HFFc6 (cell line): ENCODE data around the gene TRAF1. TPM values are rescaled to one million over a fixed set of nuclear protein-coding genes. Genes with fewer than 3 reads are reported as not detected.

ENCODE experiments used
- DNase-seq: peaks from one replicate; pipeline ENCODE4 v3.0.0-alpha.2; 2018
- H3K27ac Mint-ChIP-seq: 2 replicates; pipeline ENCODE4 v1.8.0; 2020; ENCODE audit warnings: mild to moderate bottlenecking, mixed read lengths
- H3K27me3 Mint-ChIP-seq: 2 replicates; pipeline ENCODE4 v1.8.0; 2021; ENCODE audit warnings: mild to moderate bottlenecking, moderate library complexity, mixed read lengths; ENCODE audit not compliant: insufficient read depth
- H3K36me3 Mint-ChIP-seq: 2 replicates; pipeline ENCODE4 v1.8.0; 2021; ENCODE audit warnings: low read depth, mixed read lengths
- H3K4me1 Mint-ChIP-seq: 2 replicates; pipeline ENCODE4 v1.8.0; 2020; ENCODE audit warnings: low read depth, mixed read lengths
- H3K4me3 Mint-ChIP-seq: 2 replicates; pipeline ENCODE4 v1.8.0; 2020; ENCODE audit warnings: mild to moderate bottlenecking, moderate library complexity, mixed read lengths
- H3K9me3 Mint-ChIP-seq: 2 replicates; pipeline ENCODE4 v1.8.0; 2020; ENCODE audit warnings: mild to moderate bottlenecking, mixed read lengths
- total RNA-seq, 6 experiments: library from RNA; stranded (reverse); fragmentation: NEBNext Ultra II Directional; extraction: Animal tissue kit (Norgen Biotek cat#: 25700); gene quantifications; 2 replicates in 1 of 6; 3 replicates in 5 of 6; pipeline ENCODE4 v1.2.3, GENCODE V29; 2021
- TF ChIP-seq, protein P1 (sequence below): fragments of 200-600 bp; sonication (generic); IDR thresholded peaks from 2 replicates; pipeline ENCODE4 v1.5.0; 2021; ENCODE audit warnings: antibody characterized with exemption, mild to moderate bottlenecking

The TRAF1 gene
- total RNA-seq, 6 experiments from 2014 or later = 0.54 to 1.0 (median 0.87) TPM

DNA sequence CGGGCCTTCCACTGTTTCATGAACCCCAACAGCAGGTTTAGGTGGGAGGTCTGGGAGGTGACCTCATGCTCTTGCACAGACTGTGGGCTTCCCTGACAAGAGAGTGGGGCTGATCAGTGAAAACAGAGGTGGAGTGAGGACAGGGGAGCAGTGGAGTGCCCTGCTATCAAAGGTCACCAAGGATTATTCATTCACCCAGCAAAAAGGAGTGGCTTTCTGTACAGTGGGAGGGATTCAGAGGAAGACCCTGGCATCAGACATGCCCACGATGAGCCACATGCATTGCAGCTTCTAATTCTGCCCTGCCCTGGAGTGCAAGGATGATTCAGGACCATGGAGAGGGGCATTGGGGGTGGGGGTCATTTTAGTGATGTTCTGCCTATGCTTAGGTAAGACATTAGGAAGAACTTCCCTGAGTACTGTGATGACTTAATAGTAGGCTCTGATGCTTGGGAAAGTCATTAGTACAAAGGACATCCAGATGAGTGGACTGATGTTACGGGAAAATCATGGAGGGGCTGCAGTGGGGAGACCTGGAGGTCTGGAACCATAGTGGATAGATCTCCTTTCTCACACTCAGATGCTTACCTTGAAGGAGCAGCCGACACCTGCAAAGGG lies 12.8 kb downstream of the TRAF1 start:
- H3K27me3 Mint-ChIP-seq = peaks cover 2% of the 10 kb centered on the region
- H3K36me3 Mint-ChIP-seq = peaks cover 11% of the 10 kb centered on the region
- peaks cover 36% of the 10 kb centered on the region for H3K4me1 Mint-ChIP-seq
- no peak for DNase-seq
- no peak overlapping the region for H3K27ac Mint-ChIP-seq
- H3K9me3 Mint-ChIP-seq = no peaks in the 10 kb centered on the region
- TF ChIP-seq, protein P1, sequence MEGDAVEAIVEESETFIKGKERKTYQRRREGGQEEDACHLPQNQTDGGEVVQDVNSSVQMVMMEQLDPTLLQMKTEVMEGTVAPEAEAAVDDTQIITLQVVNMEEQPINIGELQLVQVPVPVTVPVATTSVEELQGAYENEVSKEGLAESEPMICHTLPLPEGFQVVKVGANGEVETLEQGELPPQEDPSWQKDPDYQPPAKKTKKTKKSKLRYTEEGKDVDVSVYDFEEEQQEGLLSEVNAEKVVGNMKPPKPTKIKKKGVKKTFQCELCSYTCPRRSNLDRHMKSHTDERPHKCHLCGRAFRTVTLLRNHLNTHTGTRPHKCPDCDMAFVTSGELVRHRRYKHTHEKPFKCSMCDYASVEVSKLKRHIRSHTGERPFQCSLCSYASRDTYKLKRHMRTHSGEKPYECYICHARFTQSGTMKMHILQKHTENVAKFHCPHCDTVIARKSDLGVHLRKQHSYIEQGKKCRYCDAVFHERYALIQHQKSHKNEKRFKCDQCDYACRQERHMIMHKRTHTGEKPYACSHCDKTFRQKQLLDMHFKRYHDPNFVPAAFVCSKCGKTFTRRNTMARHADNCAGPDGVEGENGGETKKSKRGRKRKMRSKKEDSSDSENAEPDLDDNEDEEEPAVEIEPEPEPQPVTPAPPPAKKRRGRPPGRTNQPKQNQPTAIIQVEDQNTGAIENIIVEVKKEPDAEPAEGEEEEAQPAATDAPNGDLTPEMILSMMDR = no peak
- no peak overlapping the region for H3K4me3 Mint-ChIP-seq

DNA sequence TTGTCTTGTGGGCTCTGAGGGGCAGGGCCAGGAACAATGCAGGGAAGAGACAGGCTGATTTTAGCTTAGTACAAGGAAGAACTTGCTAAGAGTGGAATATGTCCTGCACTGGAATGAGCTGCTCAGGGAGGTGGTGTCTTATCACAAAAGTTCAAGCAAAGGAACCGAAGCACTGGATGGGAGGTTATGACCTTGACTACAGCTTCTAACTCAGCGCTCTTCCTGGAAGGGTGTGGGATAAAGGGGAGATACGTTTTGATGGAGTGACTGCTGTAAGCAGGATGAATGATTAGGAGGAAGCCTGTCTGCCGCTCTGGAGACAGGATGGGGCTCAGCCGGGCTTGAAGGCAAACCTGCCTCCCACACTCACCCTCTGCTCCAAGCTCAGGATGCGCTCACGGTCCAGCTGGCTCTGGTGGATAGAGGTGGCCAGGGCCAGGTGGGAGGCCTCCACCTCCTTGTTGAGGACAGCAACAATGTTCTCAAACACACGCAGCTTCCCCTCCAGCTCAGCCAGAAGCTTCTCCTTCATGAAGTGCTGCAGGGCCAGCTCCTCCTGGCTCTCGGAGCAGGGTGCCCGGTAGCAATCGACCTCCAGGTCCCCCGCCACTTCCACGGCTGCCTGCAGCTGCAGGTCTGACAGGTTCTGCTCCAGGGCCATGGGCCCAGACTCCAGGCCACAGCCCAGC lies 13.5 kb downstream of the TRAF1 start:
- DNase-seq = no peak
- Mint-ChIP-seq H3K9me3 (no peaks in the 10 kb centered on the region), H3K27me3 (peaks cover 2% of the 10 kb centered on the region), H3K4me1 (peaks cover 32% of the 10 kb centered on the region), H3K4me3 (no peak overlapping the region), H3K27ac (no peak overlapping the region), H3K36me3 (peaks cover 11% of the 10 kb centered on the region)
- TF ChIP-seq, protein P1 = no peak

DNA sequence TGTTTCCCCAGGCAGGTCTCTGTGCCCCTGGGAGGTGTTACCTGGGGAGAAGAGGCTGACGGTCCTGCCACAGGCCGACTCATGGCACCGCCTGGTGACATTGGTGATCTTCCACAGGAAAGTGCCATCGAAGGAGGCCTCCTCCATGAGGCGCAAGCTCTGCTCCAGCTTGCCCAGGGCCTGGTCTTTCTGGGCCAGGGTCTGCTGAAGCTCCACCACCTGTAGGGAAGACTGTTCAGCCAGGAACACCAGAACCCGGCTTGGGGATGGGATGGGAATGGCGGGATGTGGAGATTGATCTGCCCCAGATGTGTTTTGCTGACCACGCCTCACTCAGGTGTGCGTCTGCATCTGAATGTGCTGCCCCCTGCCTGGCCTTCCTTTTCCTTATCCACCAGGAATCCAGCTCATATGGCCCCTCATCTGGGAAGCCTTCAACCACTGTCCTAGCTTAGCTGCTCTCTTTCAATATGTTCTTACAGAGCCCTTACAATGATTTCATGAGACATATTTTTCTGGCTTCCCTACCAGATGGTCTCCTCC lies 15.2 kb downstream of the TRAF1 start:
- H3K27me3 Mint-ChIP-seq = peaks cover 2% of the 10 kb centered on the region
- peaks cover 24% of the 10 kb centered on the region for H3K4me1 Mint-ChIP-seq
- H3K36me3 Mint-ChIP-seq = peaks cover 5% of the 10 kb centered on the region; the same call in 1 of the 2 replicates
- H3K9me3 Mint-ChIP-seq = no peaks in the 10 kb centered on the region
- DNase-seq = no peak
- TF ChIP-seq, protein P1 = no peak
- H3K4me3 Mint-ChIP-seq = no peak overlapping the region
- H3K27ac Mint-ChIP-seq = no peak overlapping the region

- no peak overlapping the region for H3K4me3 Mint-ChIP-seq
- no peaks in the 10 kb centered on the region for H3K9me3 Mint-ChIP-seq
- H3K36me3 Mint-ChIP-seq = peaks cover 5% of the 10 kb centered on the region; the same call in 1 of the 2 replicates
- H3K4me1 Mint-ChIP-seq = peaks cover 18% of the 10 kb centered on the region
- no peak overlapping the region for H3K27ac Mint-ChIP-seq
- peaks cover 2% of the 10 kb centered on the region for H3K27me3 Mint-ChIP-seq
- DNase-seq = no peak
- TF ChIP-seq, protein P1 = no peak
Measured at GRCh38 chr9:120910643-120911042, 16.0 kb downstream of the TRAF1 start.

DNA sequence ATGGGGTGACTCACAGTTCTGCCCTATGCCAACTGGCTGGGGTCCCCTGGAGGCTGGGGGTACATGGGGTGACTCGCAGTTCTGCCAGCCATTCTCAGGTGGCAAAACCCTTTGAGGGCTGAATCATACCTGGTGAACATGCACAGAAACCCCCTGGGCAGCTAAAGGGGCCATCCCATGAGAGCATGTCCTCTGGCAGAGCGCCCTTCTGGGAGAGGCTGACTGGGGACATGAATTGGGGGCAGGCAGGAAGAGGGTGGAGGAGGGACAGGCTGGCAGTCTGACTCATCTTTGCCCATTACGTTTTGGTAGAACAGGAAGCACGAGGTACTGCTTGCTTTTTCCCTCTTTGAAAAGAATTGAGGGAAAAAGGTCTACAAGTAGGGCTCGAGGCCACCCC lies 16.7 kb downstream of the TRAF1 start:
- Mint-ChIP-seq H3K9me3 (no peaks in the 10 kb centered on the region), H3K4me3 (no peak overlapping the region), H3K4me1 (peaks cover 17% of the 10 kb centered on the region), H3K27ac (no peak overlapping the region), H3K36me3 (peaks cover 5% of the 10 kb centered on the region; the same call in 1 of the 2 replicates), H3K27me3 (peaks cover 2% of the 10 kb centered on the region)
- no peak for DNase-seq
- TF ChIP-seq, protein P1 = no peak
